Adrenal gland (tissue), 12 donors: Measurements from ENCODE around the gene PDK2. TPM values are rescaled to one million over a fixed set of nuclear protein-coding genes. Genes with fewer than 3 reads are reported as not detected.

ENCODE experiments used
- DNase-seq, 7 donors: peaks; one replicate each; pipeline ENCODE4 v3.0.0-alpha.2; 2019 to 2020
- H3K27ac ChIP-seq, 5 donors: fragments of 200-600 bp; sonication (generic) in 4 of 5; 1 replicate in 3 of 5; 2 replicates in 2 of 5; pipeline versions ENCODE4 v1.5.1 to v1.8.0; 2016 to 2020; ENCODE audit warnings: mild to moderate bottlenecking in 1 of 5
- H3K27me3 ChIP-seq: fragments of 200-600 bp; 2 replicates; pipeline ENCODE4 v1.8.0; 2021
- H3K36me3 ChIP-seq, 2 donors: fragments of 200-600 bp; replicated peaks in 1 of 2; 1 replicate in 1 of 2; 2 replicates in 1 of 2; pipeline versions ENCODE4 v1.5.1 to v1.8.0; 2018 to 2022
- H3K4me1 ChIP-seq, 2 donors: fragments of 200-600 bp; replicated peaks in 1 of 2; 1 replicate in 1 of 2; 2 replicates in 1 of 2; pipeline versions ENCODE4 v1.5.1 to v1.8.0; 2018 to 2021
- H3K4me3 ChIP-seq, 4 donors: fragments of 200-600 bp; sonication (generic) in 3 of 4; one replicate each; pipeline ENCODE4 v1.5.1; 2016 to 2018
- H3K9me3 ChIP-seq, 3 donors: fragments of 200-600 bp; sonication (generic) in 1 of 3; replicated peaks in 1 of 3; 1 replicate in 2 of 3; 2 replicates in 1 of 3; pipeline versions ENCODE4 v1.5.1 to v1.8.0; 2016 to 2021
- POLR2A ChIP-seq, 2 donors: fragments of 450-650 bp; IDR thresholded peaks; one replicate each; pipeline ENCODE4 v1.6.1; 2017; ENCODE audit warnings: antibody characterized with exemption in 2 of 2, mild to moderate bottlenecking in 2 of 2, moderate library complexity in 1 of 2
- WGBS, 4 donors: extraction: QIAGEN DNeasy Blood & Tissue Kit in 2 of 4; methylation state at CpG; one replicate each; pipeline versions ENCODE4 v1.1.5 to v1.1.7; 2013 to 2017; 5-methylcytosine and 5-hydroxymethylcytosine counted together
- intact Hi-C, 2 donors: fragments of 100-400 bp; cut with DNase I; formaldehyde crosslinking; loops; one replicate each; pipeline versions ENCODE4 v1.14.1 to v1.15.0; 2022 to 2023
- polyA plus RNA-seq, 3 donors: library from polyadenylated mRNA; stranded (reverse); fragments of 200-250 nt in 2 of 3; fragments of 350-450 nt in 1 of 3; fragmentation: Illumina TruSeq in 1 of 3; extraction: RNeasy Lipid Tissue Mini Kit (QIAGEN cat#74804) in 1 of 3; gene quantifications; one replicate each; pipeline ENCODE4 v1.2.3, GENCODE V29; 2013 to 2014
- total RNA-seq, 9 donors: library from RNA; depleted of rRNA in 4 of 9; stranded (reverse); fragments of >200 nt in 4 of 9; fragments of 120-200 nt in 1 of 9; fragmentation: NEBNext Ultra II Directional in 1 of 9; extraction: Animal tissue kit (Norgen Biotek cat#: 25700) in 1 of 9; gene quantifications; one replicate each; pipeline versions ENCODE4 v1.1.0 to v1.2.4, GENCODE V29; 2013 to 2023
- TF ChIP-seq, protein P1 (sequence below), 6 experiments: fragments of 450-650 bp in 4 of 6; fragments of 200-600 bp in 2 of 6; sonication (generic) in 1 of 6; IDR thresholded peaks; 1 replicate in 5 of 6; 2 replicates in 1 of 6; pipeline versions ENCODE4 v1.5.1 to v1.8.0; 2016 to 2021; ENCODE audit warnings: antibody characterized with exemption in 6 of 6, mild to moderate bottlenecking in 2 of 6, moderate library complexity in 1 of 6
- donor health status: healthy with polysubstance abuse.
- donor health status: Bipolar disorder and iron deficiency.
- donor health status: DM: yes; HTN: yes; CAD: no.
- donor health status: DM: no; HTN: no; CAD: no.
- donor health status: DM: no; HTN: no; CAD: no.
- donor health status: DM: yes; HTN: yes; CAD: no.

Gene PDK2
- total and polyA plus RNA-seq, 12 donors = 28.4 to 225 (median 124) TPM

DNA sequence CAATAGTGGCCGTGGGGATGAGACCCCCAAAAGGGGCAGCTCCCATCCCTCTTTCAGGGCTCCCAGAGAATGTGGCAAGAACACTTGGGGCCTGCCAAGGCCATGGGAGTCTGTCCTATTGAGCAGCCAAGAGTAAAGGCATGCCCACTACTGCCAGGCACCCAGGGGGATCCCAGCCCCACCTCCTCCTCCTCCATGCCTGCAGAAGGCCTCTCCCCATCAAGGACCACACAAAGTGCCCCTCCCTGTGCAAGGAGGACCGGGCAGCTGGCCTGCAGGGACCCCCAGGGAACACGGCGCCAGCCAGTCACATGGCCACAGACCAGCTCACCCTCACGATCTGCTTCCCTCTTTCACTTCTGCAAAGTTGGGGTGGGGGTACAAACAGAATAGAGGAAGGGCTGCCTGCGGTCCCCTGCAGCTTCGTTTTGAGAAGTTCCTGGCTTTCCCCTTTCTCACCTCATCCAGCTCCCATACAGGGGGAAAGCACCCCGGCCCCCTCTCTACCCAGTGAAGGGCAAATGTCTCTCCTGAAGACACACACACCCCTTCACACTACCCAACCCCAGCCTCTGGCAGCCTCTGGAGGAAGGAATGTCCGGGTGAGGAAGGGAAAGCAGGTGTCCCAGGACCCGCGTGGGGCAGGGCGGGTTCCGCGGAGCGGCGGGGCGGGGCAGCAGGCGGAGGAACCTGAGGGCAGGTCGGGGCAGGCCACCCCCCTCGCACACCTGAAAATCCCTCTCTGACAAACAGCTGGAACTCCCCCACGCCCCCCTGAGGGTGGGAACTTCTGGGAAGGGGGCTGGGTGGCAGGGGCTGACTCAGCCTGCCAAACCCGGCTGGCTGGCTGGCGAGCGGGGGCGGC lies 53.3 kb downstream of the PDK2 start:
- whole genome bisulfite sequencing, 4 donors = 1 to 2% (median 2%) methylated on average over 8 to 25 of the region's 25 CpGs
- no peak for TF ChIP-seq POLR2A (IDR thresholded peaks at IDR 0.05)
- TF ChIP-seq, protein P1, sequence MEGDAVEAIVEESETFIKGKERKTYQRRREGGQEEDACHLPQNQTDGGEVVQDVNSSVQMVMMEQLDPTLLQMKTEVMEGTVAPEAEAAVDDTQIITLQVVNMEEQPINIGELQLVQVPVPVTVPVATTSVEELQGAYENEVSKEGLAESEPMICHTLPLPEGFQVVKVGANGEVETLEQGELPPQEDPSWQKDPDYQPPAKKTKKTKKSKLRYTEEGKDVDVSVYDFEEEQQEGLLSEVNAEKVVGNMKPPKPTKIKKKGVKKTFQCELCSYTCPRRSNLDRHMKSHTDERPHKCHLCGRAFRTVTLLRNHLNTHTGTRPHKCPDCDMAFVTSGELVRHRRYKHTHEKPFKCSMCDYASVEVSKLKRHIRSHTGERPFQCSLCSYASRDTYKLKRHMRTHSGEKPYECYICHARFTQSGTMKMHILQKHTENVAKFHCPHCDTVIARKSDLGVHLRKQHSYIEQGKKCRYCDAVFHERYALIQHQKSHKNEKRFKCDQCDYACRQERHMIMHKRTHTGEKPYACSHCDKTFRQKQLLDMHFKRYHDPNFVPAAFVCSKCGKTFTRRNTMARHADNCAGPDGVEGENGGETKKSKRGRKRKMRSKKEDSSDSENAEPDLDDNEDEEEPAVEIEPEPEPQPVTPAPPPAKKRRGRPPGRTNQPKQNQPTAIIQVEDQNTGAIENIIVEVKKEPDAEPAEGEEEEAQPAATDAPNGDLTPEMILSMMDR (IDR thresholded peaks at IDR 0.05) = peak in 2 of 6 experiments; percentile 16 to 18
- H3K9me3 ChIP-seq = no peaks in the 10 kb centered on the region
- intact Hi-C loops = loop anchor here in 1 of 2 donors (5.0 kb wide), 1 partner anchor 51 kb away; the partner anchor contains the start of gene PDK2
- H3K4me1 ChIP-seq = peaks cover 60 to 71% of the 10 kb centered on the region in 2 donors
- H3K27me3 ChIP-seq = no peaks in the 10 kb centered on the region
- peak overlapping the region in 3 of 4 donors; percentile 19 to 92 (median 60) for H3K4me3 ChIP-seq
- peak in 4 of 7 donors; percentile 53 to 65 (median 63) for DNase-seq
- H3K27ac ChIP-seq = peak overlapping the region; percentile 23 to 94 (median 89)
- H3K36me3 ChIP-seq = peaks cover 0 to 19% of the 10 kb centered on the region in 2 donors

DNA sequence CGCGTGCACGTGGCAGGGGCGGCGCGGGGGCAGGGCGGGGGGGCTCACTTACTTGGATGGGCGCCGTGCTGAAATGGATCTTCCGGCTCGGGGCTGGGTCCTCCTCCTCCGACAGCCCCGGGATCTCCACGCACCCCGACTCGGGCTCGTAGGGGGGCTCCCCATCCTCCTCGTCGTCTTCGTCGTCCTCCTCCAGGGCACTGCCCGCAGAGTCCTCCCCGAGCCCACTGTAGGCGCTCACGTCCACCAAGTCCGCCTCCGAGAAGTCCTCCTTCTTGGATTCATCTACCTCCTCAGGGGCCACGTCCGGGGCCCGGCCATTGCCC lies 53.9 kb downstream of the PDK2 start:
- Histone ChIP-seq H3K4me1 (peaks cover 66 to 77% of the 10 kb centered on the region in 2 donors), H3K27ac (peak overlapping the region in 4 of 5 donors; percentile 84 to 94 (median 91))

DNA sequence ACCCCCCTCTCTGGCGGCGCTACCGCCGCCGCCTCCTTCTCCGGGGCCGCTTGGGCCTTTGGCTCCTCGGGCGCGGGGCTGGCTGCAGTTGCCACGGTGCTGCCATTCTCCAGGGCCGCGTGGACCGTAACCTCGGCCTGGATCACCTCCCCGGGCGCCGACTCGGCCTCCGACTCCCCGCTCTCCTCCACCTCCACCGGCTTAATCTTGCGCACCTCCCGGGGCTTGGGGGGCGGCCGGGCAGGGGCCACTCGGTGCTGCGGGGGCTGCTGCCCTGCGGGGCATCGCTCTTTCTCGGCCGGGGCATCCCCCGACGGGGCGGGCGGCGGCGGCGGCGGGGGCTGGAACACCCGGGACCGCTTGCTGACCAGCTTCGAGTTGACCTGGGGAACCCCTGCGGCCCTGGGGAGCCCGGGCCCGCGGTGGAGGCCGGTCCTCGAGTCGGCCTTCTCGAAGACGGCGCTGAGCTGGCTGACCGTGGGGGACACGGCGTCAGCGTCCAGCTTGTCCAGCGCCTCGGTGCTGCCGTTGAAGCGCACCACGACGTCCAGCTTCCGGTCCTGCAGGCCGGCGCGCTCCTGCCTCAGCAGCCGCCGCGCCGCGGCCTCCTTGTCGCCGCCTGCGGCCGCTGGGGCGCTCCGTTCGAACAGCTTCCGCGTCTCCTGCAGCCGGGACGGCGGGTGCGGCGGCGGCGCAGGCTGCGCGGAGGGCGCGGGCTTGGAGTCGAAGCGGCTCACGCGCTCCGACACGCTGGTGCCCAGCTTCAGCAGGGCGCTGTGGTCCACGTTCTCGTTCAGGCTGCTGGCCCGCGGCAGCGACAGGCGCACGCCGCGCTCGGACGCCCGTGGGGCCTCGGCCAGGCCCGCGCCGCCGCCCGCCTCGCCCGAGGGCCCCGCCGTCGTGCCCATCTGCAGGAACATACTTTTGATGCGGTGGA lies 54.5 kb downstream of the PDK2 start:
- H3K36me3 ChIP-seq = peaks cover 0 to 6% of the 10 kb centered on the region in 2 donors
- WGBS, 4 donors = 0 to 4% (median 1%) methylated on average over 18 to 123 of the region's 123 CpGs
- peak overlapping the region; percentile 22 to 94 (median 89) for H3K27ac ChIP-seq
- peaks cover 73 to 80% of the 10 kb centered on the region in 2 donors for H3K4me1 ChIP-seq
- no peaks in the 10 kb centered on the region for H3K9me3 ChIP-seq
- H3K27me3 ChIP-seq = no peaks in the 10 kb centered on the region
- DNase-seq = peak in 5 of 7 donors; percentile 53 to 78 (median 70)
- TF ChIP-seq, protein P1 (IDR thresholded peaks at IDR 0.05) = peak in 2 of 6 experiments; percentile 13 to 46
- peak in 1 of 2 donors; percentile 64 for TF ChIP-seq POLR2A (IDR thresholded peaks at IDR 0.05)
- peak overlapping the region; percentile 23 to 92 (median 64) for H3K4me3 ChIP-seq
- intact Hi-C loops = loop anchor here in 1 of 2 donors (5.0 kb wide), 1 partner anchor 52 kb away; the partner anchor contains the start of gene PDK2

More for the DNA sequence above, 53.9 kb downstream of the PDK2 start:
- Histone ChIP-seq H3K4me3 (peak overlapping the region in 3 of 4 donors; percentile 39 to 92 (median 60)), H3K36me3 (peaks cover 0 to 13% of the 10 kb centered on the region in 2 donors), H3K9me3 (no peaks in the 10 kb centered on the region), H3K27me3 (no peaks in the 10 kb centered on the region)
- TF ChIP-seq, protein P1 (IDR thresholded peaks at IDR 0.05) = no peak
- TF ChIP-seq POLR2A (IDR thresholded peaks at IDR 0.05) = no peak
- intact Hi-C loops = loop anchor here in 1 of 2 donors (5.0 kb wide), 1 partner anchor 52 kb away; the partner anchor contains the start of gene PDK2
- 0 to 1% (median 0%) methylated on average over 13 to 30 of the region's 30 CpGs for WGBS, 4 donors
- DNase-seq = peak in 1 of 7 donors; percentile 46
